ENCODE data around the gene LSR. TPM values are rescaled to one million over a fixed set of nuclear protein-coding genes. Genes with fewer than 3 reads are reported as not detected.
"Not testable (repeated sequence)": the region's sequence is repeated elsewhere in the genome, so short reads cannot be mapped to it uniquely, and the experiment has no call there.

The LSR gene
- polyA plus RNA-seq, 4 donors, result 7.9 to 66.3 (median 47.9) TPM

DNA sequence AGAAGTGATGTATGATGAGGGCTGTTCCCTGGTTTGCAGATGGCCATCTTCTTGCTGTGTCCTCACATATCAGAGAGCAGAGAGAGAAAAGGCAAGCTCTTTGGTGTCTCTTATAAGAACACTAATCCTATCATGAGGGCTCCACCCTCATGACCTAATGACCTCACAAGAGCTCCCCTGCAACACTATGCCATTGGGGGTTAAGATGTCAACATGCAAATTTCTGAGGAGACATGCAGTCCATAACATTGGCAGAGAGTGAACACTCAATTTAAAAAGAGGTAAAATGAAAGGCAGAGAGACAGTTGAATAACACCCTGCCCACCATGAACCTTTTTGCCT lies 31.2 kb upstream of the LSR start:
- DNase-seq (ENCODE audit: low read depth in 4 of 4, low spot score in 3 of 4), result no peak

DNA sequence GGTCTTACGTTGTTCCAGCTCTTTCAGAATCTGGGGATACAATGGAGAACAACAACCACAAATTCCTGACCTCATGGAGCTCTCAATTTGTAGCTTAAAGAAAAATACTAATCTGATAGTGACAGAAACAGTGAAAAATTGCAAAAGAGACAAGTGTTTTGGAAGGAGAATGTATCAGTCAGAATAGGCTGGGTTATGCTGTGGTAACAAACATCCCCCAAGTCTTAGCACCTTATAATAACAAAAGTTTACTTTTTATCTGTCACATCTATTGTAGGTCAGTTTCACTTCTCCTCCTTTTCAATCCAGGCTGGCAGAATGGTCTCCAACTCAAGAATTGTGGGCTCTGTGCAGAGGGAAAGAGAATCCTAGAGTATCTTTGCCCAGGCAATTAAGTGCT lies 29.8 kb upstream of the LSR start:
- no peak for DNase-seq (ENCODE audit: low read depth in 4 of 4, low spot score in 3 of 4)

DNA sequence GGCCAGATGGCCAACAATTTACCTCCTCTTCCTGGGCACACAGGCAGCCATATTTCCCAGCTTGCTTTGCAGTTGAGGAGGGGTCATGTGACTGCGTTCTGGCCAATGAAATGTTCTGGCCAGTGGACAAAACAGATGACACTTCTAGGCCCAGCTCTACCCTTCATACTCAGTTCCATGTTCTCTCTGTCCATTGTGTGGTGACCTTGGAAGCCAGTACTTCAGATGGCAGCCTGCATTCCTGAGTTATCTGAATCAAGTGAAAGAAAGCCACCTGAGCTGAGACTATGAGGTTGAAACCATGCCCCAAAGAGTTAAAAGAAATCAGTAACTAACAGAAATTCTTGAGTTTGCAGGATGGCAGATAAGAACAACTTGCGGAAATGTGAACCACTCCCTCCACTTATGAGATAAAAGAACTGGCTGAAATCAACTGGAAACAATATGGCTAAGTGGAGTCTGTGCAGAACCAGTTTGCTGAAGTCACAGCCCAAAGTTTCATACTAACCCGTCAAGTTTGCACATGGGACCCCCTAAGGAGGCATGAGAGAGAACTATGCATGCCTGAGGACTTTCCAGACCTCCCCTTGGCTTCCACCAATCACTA lies 28.4 kb upstream of the LSR start:
- no peak for DNase-seq (ENCODE audit: low read depth in 4 of 4, low spot score in 3 of 4)

DNA sequence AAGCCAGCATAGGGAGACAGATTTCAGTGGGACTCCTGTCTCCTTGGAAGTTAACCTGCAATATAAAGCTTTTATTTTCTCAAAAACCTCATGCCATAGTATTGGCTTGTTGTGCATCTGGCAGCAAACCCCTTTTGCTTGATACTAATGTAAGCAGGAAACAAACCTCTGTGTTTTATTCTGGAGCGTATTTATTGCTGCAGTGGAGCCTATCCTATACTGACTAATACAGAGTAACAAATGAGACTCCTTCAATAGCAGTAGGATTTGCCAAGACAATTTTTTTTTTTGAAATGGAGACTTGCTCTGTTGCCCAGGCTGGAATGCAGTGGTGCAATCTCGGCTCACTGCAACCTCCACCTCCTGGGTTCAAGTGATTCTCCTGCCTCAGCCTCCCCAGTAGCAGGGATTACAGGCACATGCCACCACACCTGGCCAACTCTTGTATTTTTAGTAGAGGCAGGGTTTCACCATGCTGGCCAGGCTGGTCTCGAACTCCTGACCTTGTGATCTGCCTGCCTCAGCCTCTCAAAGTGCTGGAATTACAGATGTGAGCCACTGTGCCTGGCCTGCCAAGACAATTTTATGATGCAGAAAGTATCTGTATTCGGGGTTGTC lies 27.7 kb upstream of the LSR start:
- not testable (repeated sequence) for DNase-seq (ENCODE audit: low read depth in 4 of 4, low spot score in 3 of 4)

DNA sequence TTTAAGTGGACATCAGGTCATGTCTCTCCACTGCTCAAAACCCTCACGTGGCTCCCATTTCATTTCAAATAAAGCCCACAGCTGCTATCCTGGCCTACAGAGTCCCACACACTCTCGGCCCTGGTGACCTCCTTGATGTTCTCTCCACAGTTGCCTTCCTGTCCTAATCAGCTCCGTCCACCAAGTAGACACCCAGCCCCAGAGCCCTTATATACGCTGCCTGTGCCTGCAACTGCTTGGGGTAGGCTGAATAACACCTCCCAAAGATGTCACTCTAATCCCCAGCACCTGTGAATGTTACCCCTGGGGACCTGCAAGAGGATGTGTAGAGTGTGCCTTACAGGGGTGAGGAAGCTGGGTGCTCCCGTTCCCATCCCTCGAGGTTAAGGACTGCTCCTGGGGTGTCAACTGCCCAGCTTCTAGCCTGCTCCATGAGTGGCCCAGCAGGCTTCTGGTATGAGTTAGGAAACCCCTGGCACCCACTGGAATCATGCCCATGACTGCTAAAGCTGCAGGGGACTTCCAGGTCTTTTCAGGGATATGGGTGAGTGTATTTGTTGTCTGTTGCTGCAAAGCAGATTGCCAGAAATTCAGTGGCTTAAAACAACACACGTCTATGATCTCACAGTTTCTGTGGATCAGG lies 26.3 kb upstream of the LSR start:
- DNase-seq (ENCODE audit: low read depth in 4 of 4, low spot score in 3 of 4), result no peak

DNA sequence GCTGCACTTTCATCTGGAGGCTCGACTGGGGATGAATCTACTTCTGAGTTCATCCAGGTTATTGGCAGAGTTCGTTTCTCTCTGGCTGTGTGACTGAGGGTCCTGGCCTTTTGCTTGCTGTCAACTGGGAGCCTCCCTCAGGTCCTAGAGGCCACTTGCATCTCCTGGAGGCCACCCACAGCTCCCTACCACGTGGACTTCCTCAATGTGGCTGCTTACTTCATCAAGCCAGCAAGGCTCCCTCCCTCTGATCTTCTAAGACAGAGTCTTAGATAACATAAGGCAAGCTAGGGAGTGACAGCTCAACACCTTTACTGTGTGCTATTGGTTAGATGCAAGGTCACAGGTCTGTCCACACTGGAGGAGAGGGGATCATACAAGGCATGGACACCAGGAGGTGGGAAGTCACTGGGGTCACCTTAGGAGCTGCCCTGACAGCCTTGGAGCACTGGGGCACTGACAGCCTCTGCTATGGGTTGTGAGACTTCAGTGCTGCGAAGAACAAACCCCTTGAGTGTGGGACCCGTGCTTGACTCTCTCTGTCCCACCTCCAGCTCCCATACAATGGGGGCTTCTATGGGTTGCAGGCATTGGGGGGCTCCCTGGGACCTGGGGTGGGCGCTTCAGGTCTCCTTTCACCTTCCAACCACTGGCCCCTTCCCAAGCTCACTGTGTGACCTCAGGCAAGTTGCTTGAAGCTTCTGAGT lies 25.6 kb upstream of the LSR start:
- no peak for DNase-seq (ENCODE audit: low read depth in 4 of 4, low spot score in 3 of 4)

DNA sequence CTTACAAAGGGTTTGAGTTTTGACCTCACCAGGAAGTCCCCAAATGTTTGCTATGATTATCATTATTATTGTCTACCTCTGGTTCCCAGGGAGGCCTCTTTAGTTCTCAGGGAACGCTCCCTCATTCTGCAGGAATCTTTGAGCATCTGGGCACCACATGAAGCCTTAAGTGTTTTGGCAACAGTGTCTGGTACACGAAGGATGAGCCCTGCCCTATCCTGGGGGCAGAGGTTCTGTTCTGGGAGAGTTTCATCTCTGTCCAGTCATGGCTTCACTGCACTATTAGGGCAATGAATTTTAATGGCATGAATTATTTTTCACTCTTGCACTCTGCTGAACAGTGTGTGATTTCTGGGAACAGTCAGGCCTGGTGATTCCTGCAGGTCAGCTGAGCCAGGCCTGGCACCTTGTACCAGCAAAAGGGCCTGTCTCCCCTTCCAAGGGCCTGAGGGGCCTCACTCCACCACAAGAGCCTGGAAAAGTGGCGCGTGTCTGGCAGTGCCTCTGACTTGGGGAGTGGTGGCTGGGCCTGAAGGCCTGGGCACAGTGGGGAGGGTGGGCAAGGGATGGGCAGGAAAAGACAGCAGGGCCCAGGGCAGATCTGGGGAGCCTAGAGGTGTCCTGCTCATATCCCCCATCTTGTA lies 24.8 kb upstream of the LSR start:
- DNase-seq (ENCODE audit: low read depth in 4 of 4, low spot score in 3 of 4), result no peak

DNA sequence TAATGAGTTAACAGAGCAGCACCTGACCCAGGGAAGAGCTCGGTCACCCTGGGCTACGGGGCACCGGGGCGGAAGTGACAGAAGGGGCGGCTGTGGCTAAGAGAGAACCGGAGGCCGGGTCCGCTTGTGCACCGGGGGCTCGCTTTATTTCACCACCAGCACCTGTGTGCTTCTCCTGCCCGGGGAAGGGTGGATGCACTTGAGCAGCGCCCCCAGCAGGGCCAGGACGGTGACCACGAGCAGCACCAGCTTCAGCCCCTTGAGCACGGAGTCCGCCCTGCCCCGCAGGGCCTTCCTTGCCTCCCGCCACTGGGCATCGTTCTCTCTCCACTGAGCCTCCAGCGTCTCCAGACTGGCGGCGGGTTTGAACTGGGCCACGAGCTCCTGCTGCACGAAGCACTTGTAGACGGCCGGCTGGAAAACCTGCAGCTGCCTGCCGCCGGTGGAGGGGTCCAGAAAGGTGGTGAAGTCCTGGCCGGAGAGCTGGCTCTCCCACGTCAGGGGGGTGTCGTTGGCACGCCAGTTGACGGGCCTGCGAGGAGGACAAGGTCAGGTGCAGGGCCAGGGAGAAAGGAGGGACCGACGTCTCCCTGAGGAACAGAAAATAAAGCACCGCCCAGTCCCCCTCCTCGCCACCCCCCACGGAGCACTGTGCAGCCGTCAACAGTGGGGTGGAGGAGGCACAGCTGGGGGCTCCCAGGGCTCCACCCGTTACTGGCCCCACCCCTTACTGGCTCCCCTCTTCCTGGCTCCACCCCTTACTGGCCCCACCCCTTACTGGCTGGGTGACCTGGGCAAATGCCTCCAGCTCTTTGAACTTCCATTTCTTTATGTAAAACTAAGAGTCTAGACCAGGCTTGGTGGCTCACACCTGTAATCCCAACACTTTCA lies 23.9 kb upstream of the LSR start:
- DNase-seq (ENCODE audit: low read depth in 4 of 4, low spot score in 3 of 4), result no peak

DNA sequence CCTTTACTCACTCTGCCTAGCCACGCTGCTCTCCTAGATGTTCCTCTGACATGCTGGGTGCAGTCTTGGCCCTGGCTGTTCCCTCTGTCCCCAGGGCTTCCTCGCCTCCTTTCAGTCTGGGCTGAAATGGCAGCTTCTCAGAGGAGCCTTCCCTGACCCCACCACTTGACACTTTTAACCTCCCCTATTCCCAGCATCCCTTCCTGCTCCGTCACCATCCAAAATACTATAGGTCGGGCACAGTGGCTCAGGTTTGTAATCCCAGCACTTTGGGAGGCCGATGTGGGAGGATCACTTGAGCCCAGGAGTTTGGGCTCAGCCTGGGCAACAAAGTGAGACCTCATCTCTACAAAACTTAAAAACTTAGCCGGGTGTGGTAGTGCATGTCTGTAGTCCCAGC lies 22.9 kb upstream of the LSR start:
- DNase-seq (ENCODE audit: low read depth in 4 of 4, low spot score in 3 of 4), result no peak

DNA sequence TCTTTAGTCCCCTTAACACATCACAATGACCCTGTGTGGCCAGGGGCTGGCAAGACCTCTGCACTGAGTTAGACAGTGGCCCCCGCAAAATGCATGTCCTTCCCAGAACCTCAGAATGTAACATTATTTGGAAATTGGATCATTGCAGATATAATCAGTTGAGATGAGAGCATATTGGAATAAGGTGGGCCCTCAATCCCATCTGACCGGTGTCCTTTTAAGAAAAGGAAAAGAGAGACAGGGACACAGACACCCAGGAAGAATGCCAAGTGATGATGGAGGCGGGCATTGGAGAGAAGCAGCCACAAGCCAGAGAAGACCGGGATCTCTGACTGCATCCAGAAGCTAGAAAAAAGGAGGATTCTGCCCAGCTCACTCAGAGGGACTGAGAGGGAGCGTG lies 22.1 kb upstream of the LSR start:
- DNase-seq (ENCODE audit: low read depth in 4 of 4, low spot score in 3 of 4), result no peak

DNA sequence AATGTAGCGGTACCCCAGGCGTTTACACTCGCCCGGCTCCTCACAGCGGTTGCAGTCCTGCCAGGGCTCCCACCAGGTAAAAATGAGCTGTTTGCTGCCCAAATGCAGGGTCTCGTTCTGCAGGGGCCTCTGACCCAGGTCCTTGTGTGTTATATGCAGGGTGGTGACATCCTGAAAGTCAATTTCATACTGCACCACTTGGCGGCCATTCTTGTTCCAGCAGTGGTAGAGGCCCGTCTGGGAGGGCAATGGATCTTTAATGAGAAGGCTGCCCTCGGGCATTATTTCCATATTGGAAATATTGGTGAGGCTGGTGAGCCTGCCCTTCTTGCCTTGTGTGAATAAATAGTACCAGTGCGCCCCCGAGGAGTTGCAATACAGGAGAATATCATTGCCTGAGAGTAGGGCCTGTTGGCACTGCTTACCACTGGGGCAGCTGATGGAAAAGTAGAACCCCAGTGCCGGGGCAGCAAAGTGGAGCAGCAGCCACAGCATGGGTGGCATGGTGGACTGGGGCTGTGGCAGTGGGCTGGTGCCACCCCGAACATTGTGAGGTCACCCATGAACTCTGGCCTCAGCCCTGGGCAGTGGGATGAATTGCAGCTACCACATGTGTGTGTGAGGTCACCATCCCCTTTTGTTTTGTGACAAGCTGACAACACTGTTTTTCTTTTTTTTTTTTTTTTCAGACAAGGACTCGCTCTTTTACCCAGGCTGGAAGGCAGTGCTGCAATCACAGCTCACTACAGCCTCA lies 20.4 kb upstream of the LSR start, which contains the start of gene FAM187B:
Gene FAM187B, minus strand, starts transcription at position 563 of the 754 bp plus-strand sequence. Its CDS starts 59 bp downstream, at position 504.
- DNase-seq (ENCODE audit: low read depth in 4 of 4, low spot score in 3 of 4), result no peak

DNA sequence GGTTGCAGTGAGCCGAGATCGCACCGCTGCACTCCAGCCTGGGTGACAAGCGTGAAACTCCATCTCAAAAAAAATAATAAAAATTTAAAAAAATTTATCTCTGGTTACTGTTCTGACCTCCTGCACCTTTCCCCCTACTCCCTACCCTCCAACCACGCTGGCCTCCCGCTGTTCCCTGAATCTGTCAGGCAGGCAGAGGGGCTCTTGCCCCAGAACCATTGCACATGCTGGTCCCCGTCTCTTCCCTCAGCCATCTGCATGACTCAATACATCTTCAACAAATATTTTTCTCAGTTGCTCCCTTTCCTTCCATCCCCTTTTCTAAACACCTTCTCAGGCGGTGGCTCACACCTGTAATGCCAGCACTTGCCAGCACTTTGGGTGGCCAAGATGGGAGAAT lies 19.2 kb upstream of the LSR start:
- no peak for DNase-seq (ENCODE audit: low read depth in 4 of 4, low spot score in 3 of 4)

DNA sequence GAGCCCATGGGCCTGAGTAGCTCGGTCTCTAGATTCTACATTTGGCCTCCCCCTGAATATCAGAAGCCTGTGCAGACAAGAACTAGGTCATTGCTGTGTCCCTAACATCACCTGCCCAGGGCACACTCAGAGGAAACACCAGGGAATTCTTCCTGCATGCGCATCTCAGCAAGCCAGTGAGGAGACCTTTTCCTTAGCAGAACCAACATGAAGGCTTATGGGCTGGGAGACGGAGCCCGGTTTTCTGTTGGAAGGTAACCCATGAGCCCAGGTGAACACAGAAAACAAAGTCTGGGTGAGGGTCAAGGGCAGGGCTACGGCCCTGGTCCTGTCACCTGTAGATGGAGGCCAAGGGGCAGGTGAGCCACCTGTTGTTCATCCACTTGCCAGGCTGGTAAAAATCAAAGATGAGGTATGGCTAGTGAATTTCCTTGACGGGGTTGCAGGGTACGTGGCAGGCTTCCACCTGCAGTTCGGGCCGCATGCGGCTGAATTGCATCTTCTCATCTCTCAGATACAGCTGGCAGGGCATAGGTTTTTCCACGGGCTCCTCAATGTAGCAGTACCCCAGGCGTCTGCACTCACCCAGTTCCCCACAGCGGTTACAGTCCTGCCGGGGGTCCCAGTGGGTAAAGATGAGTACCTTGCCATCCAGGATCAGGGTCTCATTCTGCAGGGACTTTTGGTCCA lies 16.7 kb upstream of the LSR start:
- no peak for DNase-seq (ENCODE audit: low read depth in 4 of 4, low spot score in 3 of 4)

DNA sequence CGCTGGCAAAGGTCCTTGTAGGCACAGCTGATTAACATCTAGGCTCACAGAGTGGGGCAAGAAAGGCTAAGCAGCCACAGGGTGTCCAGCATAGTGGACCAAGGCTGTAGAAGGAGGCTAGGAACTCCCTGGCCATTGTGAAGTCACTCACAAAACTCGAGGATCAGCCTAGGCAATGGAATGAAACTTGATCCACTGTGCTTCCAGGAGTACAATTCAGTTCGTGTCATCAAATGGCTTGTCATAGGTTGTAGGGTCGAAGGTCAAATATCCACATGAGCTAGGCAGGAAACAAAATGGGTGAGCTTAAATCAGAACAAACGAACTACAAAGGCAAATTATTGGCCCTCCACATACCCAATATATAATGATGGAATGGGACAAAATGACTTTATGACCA lies 15.9 kb upstream of the LSR start:
- DNase-seq (ENCODE audit: low read depth in 4 of 4, low spot score in 3 of 4), result no peak

DNA sequence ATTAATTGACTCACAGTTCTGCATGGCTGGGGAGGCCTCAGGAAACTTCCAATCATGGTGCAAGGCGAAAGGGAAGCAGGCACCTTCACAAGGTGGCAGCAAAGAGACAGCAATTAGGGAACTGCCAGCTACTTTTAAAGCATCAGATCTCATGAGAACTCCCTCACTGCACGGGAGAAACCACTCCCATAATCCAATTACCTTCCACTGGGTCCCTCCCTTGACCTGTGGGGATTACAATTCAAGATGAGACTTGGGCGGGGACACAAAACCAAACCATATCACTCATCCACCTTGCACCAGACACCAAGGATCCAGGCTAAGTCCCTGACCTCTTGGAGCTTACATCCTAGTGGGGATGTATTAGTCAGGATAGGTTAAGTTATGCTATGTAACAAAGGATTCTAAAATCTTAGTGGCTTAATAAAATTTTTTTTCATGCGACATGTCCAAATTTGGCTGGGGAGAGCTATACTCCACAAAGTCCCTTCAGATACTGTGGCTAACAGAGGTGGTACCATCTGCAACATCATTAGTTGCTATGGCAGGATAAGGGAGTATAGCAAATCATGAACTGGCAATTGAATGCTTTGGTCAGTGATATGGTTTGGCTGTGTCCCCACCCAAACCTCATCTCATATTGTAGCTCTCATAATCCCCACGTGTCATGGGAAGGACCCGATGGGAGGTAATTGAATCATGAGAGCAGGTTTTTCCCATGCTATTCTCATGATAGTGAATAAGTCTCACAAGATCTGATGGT lies 12.0 kb upstream of the LSR start:
- no peak for DNase-seq (ENCODE audit: low read depth in 4 of 4, low spot score in 3 of 4)

DNA sequence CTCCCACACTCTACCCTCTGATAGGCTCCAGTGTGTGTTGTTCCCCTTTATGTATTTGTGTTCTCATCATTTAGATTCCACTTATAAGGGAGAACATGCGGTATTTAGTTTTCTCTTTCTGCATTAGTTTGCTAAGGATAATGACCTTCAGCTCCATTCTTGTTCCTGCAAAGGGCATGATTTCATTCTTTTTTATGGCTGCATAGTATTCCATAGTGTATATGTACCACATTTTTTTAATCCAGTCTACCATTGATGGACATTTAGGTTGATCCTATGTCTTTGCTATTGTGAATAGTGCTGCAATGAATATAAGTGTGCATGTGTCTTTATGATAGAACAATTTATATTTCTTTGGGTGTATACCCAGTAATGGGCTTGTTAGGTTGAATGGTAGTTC lies 9.2 kb upstream of the LSR start:
- DNase-seq (ENCODE audit: low read depth in 4 of 4, low spot score in 3 of 4), result not testable (repeated sequence)

DNA sequence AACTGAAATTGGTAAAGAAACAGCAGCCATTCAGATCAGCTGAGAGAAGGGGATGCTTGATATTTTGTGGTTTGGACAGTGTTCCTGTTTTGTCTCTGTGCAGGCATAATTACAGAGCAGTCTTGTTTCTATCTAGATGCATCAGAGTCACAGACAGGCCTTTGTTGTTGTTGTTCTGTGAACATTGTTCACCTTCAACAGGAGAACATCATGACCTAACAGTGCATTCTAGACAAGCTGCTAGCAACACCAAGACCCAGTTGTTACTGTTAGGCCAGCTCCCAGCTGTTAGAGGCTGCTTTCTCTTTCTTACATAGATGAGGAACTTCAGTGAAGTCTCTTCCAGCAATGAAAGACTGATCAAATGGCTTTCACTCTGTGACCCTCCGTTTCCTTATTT lies 8.5 kb upstream of the LSR start:
- DNase-seq (ENCODE audit: low read depth in 4 of 4, low spot score in 3 of 4), result no peak

DNA sequence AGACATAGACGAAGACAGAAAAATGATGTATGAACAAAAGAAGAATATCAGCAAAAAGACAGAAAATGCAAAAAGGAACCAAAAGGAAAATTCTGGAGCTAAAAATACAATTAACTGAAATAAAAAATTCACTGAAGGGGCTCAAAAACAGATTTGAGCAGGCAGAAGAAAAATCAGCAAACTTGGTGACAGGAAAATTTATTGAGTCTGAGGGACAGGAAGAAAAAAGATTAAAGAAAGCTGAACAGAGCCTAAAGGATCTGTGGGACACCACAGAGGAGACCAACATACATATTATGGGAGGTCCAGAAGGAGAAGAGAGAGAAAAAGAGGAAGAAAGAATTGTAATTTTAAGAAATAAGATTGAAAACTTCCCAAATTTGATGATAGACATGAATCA lies 7.4 kb upstream of the LSR start:
- no peak for DNase-seq (ENCODE audit: low read depth in 4 of 4, low spot score in 3 of 4)
